ENCODE measurements around the gene HRH2. TPM values are rescaled to one million over a fixed set of nuclear protein-coding genes. Genes with fewer than 3 reads are reported as not detected.

The HRH2 gene
- total RNA-seq, 4 donors from 2014 or later = 1.7 to 6.1 (median 2.6) TPM

DNA sequence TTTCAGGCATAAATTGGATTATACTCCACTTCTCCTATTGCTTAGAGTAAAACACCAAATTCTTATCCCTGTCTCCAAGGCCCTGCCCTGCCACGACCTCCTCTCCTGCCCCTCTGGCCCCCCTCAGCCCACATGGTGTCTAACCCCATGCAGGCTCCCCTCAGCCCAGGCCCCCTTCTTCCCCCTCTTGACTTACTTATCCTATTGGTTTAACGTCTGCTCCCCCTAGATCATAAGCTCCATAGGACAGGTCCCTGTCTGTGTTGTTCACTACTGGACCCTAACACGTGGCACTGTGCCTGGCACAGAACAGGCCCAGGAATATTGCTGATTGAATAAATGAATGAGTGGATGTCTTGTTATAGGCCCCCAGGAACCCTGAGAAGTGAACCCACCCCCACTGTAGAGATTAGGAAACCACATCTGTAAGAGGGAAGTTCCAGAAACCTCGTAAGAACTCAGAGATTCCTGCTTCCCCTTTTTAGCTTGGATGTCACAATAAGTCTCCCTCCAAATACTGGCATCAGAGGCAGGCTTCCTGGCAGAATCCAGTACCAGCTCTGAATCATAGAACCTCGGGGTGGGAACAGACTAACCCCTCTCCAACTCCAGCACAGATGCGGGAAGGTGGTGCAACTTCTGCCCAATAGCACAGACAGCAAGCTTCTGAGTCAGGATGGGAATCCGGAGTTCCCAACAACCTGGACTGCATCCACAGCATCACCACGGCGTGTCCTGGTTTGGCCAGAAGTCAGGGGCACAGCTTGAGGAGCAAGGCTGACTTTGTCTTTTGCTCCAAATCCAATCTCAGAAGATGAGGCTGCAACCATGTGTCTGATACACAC, 31.5 kb downstream of the HRH2 start:
- WGBS, 2 donors (ENCODE audit: low coverage in 1 of 2) = 52 to 55% methylated on average over 3 to 5 of the region's 9 CpGs
- ATAC-seq = peak; percentile 60
- no peaks in the 10 kb centered on the region for H3K4me1 ChIP-seq

DNA sequence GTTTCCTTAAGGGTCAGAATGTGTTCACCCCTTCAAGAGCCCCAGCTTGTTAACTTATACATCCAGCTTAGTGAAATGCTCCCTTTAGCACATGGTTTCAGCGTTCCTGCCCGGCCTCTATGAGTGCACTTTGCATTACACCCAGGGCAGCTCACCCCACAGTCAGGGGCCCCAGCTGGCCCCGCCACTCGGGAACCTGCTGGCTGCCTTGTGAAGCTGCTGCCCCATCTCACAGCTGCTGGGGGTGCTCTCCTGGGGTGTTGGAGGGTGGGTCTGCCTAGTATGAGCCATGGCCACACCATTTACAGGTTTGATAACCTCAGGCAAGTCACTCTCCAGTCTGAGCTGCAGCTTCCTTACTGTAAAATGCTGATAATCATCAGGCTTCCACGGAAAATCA, 32.2 kb downstream of the HRH2 start:
- Histone ChIP-seq H3K27me3 (peaks cover 64% of the 10 kb centered on the region), H3K4me3 (no peak overlapping the region), H3K36me3 (no peaks in the 10 kb centered on the region), H3K4me1 (no peaks in the 10 kb centered on the region), H3K27ac (peak overlapping the region in 2 of 4 donors; percentile 42 to 43), H3K9me3 (no peaks in the 10 kb centered on the region)
- no peak for TF ChIP-seq EP300 (IDR thresholded peaks at IDR 0.05)
- TF ChIP-seq, protein P1, sequence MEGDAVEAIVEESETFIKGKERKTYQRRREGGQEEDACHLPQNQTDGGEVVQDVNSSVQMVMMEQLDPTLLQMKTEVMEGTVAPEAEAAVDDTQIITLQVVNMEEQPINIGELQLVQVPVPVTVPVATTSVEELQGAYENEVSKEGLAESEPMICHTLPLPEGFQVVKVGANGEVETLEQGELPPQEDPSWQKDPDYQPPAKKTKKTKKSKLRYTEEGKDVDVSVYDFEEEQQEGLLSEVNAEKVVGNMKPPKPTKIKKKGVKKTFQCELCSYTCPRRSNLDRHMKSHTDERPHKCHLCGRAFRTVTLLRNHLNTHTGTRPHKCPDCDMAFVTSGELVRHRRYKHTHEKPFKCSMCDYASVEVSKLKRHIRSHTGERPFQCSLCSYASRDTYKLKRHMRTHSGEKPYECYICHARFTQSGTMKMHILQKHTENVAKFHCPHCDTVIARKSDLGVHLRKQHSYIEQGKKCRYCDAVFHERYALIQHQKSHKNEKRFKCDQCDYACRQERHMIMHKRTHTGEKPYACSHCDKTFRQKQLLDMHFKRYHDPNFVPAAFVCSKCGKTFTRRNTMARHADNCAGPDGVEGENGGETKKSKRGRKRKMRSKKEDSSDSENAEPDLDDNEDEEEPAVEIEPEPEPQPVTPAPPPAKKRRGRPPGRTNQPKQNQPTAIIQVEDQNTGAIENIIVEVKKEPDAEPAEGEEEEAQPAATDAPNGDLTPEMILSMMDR (IDR thresholded peaks at IDR 0.05) = no peak
- TF ChIP-seq POLR2AphosphoS5 (IDR thresholded peaks at IDR 0.05) = no peak
- no peak for TF ChIP-seq POLR2A (IDR thresholded peaks at IDR 0.05)
- WGBS, 2 donors (ENCODE audit: low coverage in 1 of 2) = 67 to 92% methylated on average over 1 to 3 of the region's 5 CpGs
- ATAC-seq = no peak

More for the DNA sequence above, 31.5 kb downstream of the HRH2 start:
- Histone ChIP-seq H3K9me3 (no peaks in the 10 kb centered on the region), H3K4me3 (no peak overlapping the region), H3K36me3 (no peaks in the 10 kb centered on the region), H3K27me3 (peaks cover 58% of the 10 kb centered on the region), H3K27ac (peak overlapping the region in 2 of 4 donors; percentile 42 to 43)
- TF ChIP-seq, protein P1 (IDR thresholded peaks at IDR 0.05) = no peak
- peak; percentile 76 for TF ChIP-seq POLR2AphosphoS5 (IDR thresholded peaks at IDR 0.05)
- no peak for TF ChIP-seq POLR2A (IDR thresholded peaks at IDR 0.05)
- no peak for TF ChIP-seq EP300 (IDR thresholded peaks at IDR 0.05)

DNA sequence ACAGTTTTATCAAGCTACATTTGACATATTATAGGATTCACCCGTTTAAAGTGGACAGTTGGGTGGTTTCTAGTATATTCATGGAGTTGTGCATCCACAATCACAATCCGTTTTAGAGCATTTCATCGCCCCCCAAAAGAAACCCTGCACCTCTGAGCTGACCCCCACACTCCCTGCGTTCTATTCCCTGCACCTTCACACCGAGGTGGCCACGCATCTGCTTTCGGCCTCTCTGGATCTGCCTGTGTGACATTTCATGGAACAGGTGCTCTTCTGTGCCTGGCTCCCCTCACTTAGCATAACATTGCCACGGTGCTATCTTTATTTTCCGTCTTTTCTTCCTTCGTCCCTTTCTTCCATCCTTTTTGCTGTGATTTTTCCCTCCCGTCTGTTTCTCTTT, 32.7 kb downstream of the HRH2 start:
- 73 to 86% methylated on average over 2 to 11 of the region's 11 CpGs for WGBS, 2 donors (ENCODE audit: low coverage in 1 of 2)
- H3K27me3 ChIP-seq = peaks cover 68% of the 10 kb centered on the region
- H3K9me3 ChIP-seq = no peaks in the 10 kb centered on the region
- no peaks in the 10 kb centered on the region for H3K4me1 ChIP-seq
- H3K27ac ChIP-seq = peak overlapping the region in 1 of 4 donors; percentile 43
- H3K36me3 ChIP-seq = no peaks in the 10 kb centered on the region
- no peak for TF ChIP-seq POLR2A (IDR thresholded peaks at IDR 0.05)
- TF ChIP-seq EP300 (IDR thresholded peaks at IDR 0.05) = no peak
- no peak for TF ChIP-seq POLR2AphosphoS5 (IDR thresholded peaks at IDR 0.05)
- TF ChIP-seq, protein P1 (IDR thresholded peaks at IDR 0.05) = no peak
- no peak for ATAC-seq
- no peak overlapping the region for H3K4me3 ChIP-seq

GRCh38 chr5:175691761-175692160, 33.9 kb downstream of the HRH2 start:
- WGBS, 2 donors (ENCODE audit: low coverage in 1 of 2) = 86% methylated on average over 3 of the region's 5 CpGs; no CpG with 5 or more reads in 1 of the 2 donors
- Histone ChIP-seq H3K4me1 (no peaks in the 10 kb centered on the region), H3K9me3 (no peaks in the 10 kb centered on the region), H3K27me3 (peaks cover 66% of the 10 kb centered on the region), H3K27ac (no peak overlapping the region), H3K4me3 (no peak overlapping the region), H3K36me3 (no peaks in the 10 kb centered on the region)
- TF ChIP-seq EP300 (IDR thresholded peaks at IDR 0.05) = no peak
- TF ChIP-seq, protein P1 (IDR thresholded peaks at IDR 0.05) = no peak
- no peak for TF ChIP-seq POLR2AphosphoS5 (IDR thresholded peaks at IDR 0.05)
- no peak for TF ChIP-seq POLR2A (IDR thresholded peaks at IDR 0.05)
- ATAC-seq = no peak
